Measurements from ENCODE around the gene TRIP4.
"Not testable (repeated sequence)": the region's sequence is repeated elsewhere in the genome, so short reads cannot be mapped to it uniquely, and the experiment has no call there.

Gene TRIP4

GRCh38 chr15:64380130-64380870 is 7.3 kb upstream of the TRIP4 start:
- not testable (repeated sequence) for DNase-seq (ENCODE audit: extremely low read depth in 1 of 2, low read depth in 1 of 2)

GRCh38 chr15:64381000-64381751 is 6.5 kb upstream of the TRIP4 start, which contains the start of gene PCLAF:
TSS of gene PCLAF (minus strand) at chr15:64381441. CDS start at chr15:64381371, 70 bp downstream.
- DNase-seq (ENCODE audit: extremely low read depth in 1 of 2, low read depth in 1 of 2): peak; percentile 77 to 84

- DNase-seq (ENCODE audit: extremely low read depth in 1 of 2, low read depth in 1 of 2): no peak
Measured at GRCh38 chr15:64383760-64384159, 3.9 kb upstream of the TRIP4 start.

GRCh38 chr15:64386291-64386690 is 1.3 kb upstream of the TRIP4 start:
- no peak for DNase-seq (ENCODE audit: extremely low read depth in 1 of 2, low read depth in 1 of 2)

- no peak for DNase-seq (ENCODE audit: extremely low read depth in 1 of 2, low read depth in 1 of 2)
Measured at GRCh38 chr15:64389036-64389435, 1.4 kb downstream of the TRIP4 start.

GRCh38 chr15:64392471-64392870 is 4.8 kb downstream of the TRIP4 start:
- DNase-seq (ENCODE audit: extremely low read depth in 1 of 2, low read depth in 1 of 2): not testable (repeated sequence)

GRCh38 chr15:64396789-64397188 is 9.2 kb downstream of the TRIP4 start:
- DNase-seq (ENCODE audit: extremely low read depth in 1 of 2, low read depth in 1 of 2): no peak

GRCh38 chr15:64398575-64398974 is 10.9 kb downstream of the TRIP4 start:
- no peak for DNase-seq (ENCODE audit: extremely low read depth in 1 of 2, low read depth in 1 of 2)

- no peak for DNase-seq (ENCODE audit: extremely low read depth in 1 of 2, low read depth in 1 of 2)
Measured at GRCh38 chr15:64400583-64400982, 12.9 kb downstream of the TRIP4 start.

GRCh38 chr15:64412216-64412615 is 24.6 kb downstream of the TRIP4 start:
- no peak for DNase-seq (ENCODE audit: extremely low read depth in 1 of 2, low read depth in 1 of 2)

GRCh38 chr15:64422697-64423096 is 35.1 kb downstream of the TRIP4 start:
- no peak for DNase-seq (ENCODE audit: extremely low read depth in 1 of 2, low read depth in 1 of 2)

GRCh38 chr15:64423970-64424369 is 36.3 kb downstream of the TRIP4 start:
- DNase-seq (ENCODE audit: extremely low read depth in 1 of 2, low read depth in 1 of 2): no peak

GRCh38 chr15:64425221-64425620 is 37.6 kb downstream of the TRIP4 start:
- no peak for DNase-seq (ENCODE audit: extremely low read depth in 1 of 2, low read depth in 1 of 2)

- no peak for DNase-seq (ENCODE audit: extremely low read depth in 1 of 2, low read depth in 1 of 2)
Measured at GRCh38 chr15:64426845-64427465, 39.3 kb downstream of the TRIP4 start.

GRCh38 chr15:64429448-64429847 is 41.8 kb downstream of the TRIP4 start:
- DNase-seq (ENCODE audit: extremely low read depth in 1 of 2, low read depth in 1 of 2): no peak

GRCh38 chr15:64430000-64430735 is 42.5 kb downstream of the TRIP4 start:
- DNase-seq (ENCODE audit: extremely low read depth in 1 of 2, low read depth in 1 of 2): peak in 1 of 2 donors; percentile 15

- DNase-seq (ENCODE audit: extremely low read depth in 1 of 2, low read depth in 1 of 2): no peak
Measured at GRCh38 chr15:64437982-64438381, 50.3 kb downstream of the TRIP4 start.

GRCh38 chr15:64438653-64439447 is 51.2 kb downstream of the TRIP4 start:
- DNase-seq (ENCODE audit: extremely low read depth in 1 of 2, low read depth in 1 of 2): no peak

GRCh38 chr15:64441852-64442251 is 54.2 kb downstream of the TRIP4 start:
- no peak for DNase-seq (ENCODE audit: extremely low read depth in 1 of 2, low read depth in 1 of 2)

- no peak for DNase-seq (ENCODE audit: extremely low read depth in 1 of 2, low read depth in 1 of 2)
Measured at GRCh38 chr15:64443016-64443415, 55.4 kb downstream of the TRIP4 start.
